HG02678 (cell line): ENCODE measurements around the gene TSHZ2.
"Not testable (repeated sequence)": the region's sequence is repeated elsewhere in the genome, so short reads cannot be mapped to it uniquely, and the experiment has no call there.

Source experiments
- ATAC-seq: cut with Tn5 transposase; IDR thresholded peaks from one replicate; pipeline ENCODE4 v1.9.1; 2021; ENCODE audit warnings: mild to moderate bottlenecking, moderate library complexity; ENCODE audit not compliant: unreplicated experiment

Gene TSHZ2

GRCh38 chr20:53517146-53517545 is 545.0 kb downstream of the TSHZ2 start:
- no peak for ATAC-seq

- ATAC-seq = not testable (repeated sequence)
Observed at GRCh38 chr20:53521421-53521820, 549.3 kb downstream of the TSHZ2 start.

- no peak for ATAC-seq
Observed at GRCh38 chr20:53522026-53522425, 549.9 kb downstream of the TSHZ2 start.

GRCh38 chr20:53522696-53523095 is 550.5 kb downstream of the TSHZ2 start:
- no peak for ATAC-seq

- not testable (repeated sequence) for ATAC-seq
Observed at GRCh38 chr20:53523615-53524014, 551.5 kb downstream of the TSHZ2 start.

- ATAC-seq = no peak
Observed at GRCh38 chr20:53524589-53525312, 552.6 kb downstream of the TSHZ2 start.

GRCh38 chr20:53527196-53527595 is 555.0 kb downstream of the TSHZ2 start:
- ATAC-seq = no peak

- no peak for ATAC-seq
Observed at GRCh38 chr20:53529658-53530057, 557.5 kb downstream of the TSHZ2 start.

GRCh38 chr20:53530440-53530839 is 558.3 kb downstream of the TSHZ2 start:
- no peak for ATAC-seq

- ATAC-seq = not testable (repeated sequence)
Observed at GRCh38 chr20:53532654-53533312, 560.6 kb downstream of the TSHZ2 start.

GRCh38 chr20:53533500-53533899 is 561.3 kb downstream of the TSHZ2 start:
- no peak for ATAC-seq

- no peak for ATAC-seq
Observed at GRCh38 chr20:53534037-53534436, 561.9 kb downstream of the TSHZ2 start.

GRCh38 chr20:53535878-53536277 is 563.7 kb downstream of the TSHZ2 start:
- ATAC-seq = no peak

GRCh38 chr20:53536382-53536781 is 564.2 kb downstream of the TSHZ2 start:
- ATAC-seq = not testable (repeated sequence)

GRCh38 chr20:53539516-53539915 is 567.4 kb downstream of the TSHZ2 start:
- ATAC-seq = no peak
